Measurements from ENCODE around the gene ARHGAP42. TPM values are rescaled to one million over a fixed set of nuclear protein-coding genes. Genes with fewer than 3 reads are reported as not detected.

The ARHGAP42 gene
- total RNA-seq, 1 experiment from 2014 or later, result 11.4 TPM

GRCh38 chr11:100831929-100832494 lies 144.9 kb downstream of the ARHGAP42 start:
- DNase-seq (ENCODE audit: low read depth), result peak; percentile 60

GRCh38 chr11:100832829-100833228 lies 145.7 kb downstream of the ARHGAP42 start:
- no peak for DNase-seq (ENCODE audit: low read depth)

GRCh38 chr11:100833276-100833675 lies 146.2 kb downstream of the ARHGAP42 start:
- no peak for DNase-seq (ENCODE audit: low read depth)

GRCh38 chr11:100835854-100836253 lies 148.8 kb downstream of the ARHGAP42 start:
- DNase-seq (ENCODE audit: low read depth), result no peak

- DNase-seq (ENCODE audit: low read depth), result no peak
Measured at GRCh38 chr11:100837311-100837710, 150.2 kb downstream of the ARHGAP42 start.

GRCh38 chr11:100841711-100842407 lies 154.8 kb downstream of the ARHGAP42 start:
- DNase-seq (ENCODE audit: low read depth), result no peak

GRCh38 chr11:100847696-100848216 lies 160.7 kb downstream of the ARHGAP42 start:
- no peak for DNase-seq (ENCODE audit: low read depth)

GRCh38 chr11:100849009-100849900 lies 162.2 kb downstream of the ARHGAP42 start:
- peak; percentile 92 for DNase-seq (ENCODE audit: low read depth)

GRCh38 chr11:100849901-100850235 lies 162.8 kb downstream of the ARHGAP42 start:
- DNase-seq (ENCODE audit: low read depth), result no peak

- DNase-seq (ENCODE audit: low read depth), result no peak
Measured at GRCh38 chr11:100851147-100851546, 164.1 kb downstream of the ARHGAP42 start.

- DNase-seq (ENCODE audit: low read depth), result no peak
Measured at GRCh38 chr11:100851584-100852152, 164.6 kb downstream of the ARHGAP42 start.

- peak; percentile 55 for DNase-seq (ENCODE audit: low read depth)
Measured at GRCh38 chr11:100855466-100856067, 168.5 kb downstream of the ARHGAP42 start.

- DNase-seq (ENCODE audit: low read depth), result no peak
Measured at GRCh38 chr11:100857236-100858005, 170.3 kb downstream of the ARHGAP42 start.

GRCh38 chr11:100860318-100861155 lies 173.4 kb downstream of the ARHGAP42 start:
- no peak for DNase-seq (ENCODE audit: low read depth)

GRCh38 chr11:100861212-100861611 lies 174.1 kb downstream of the ARHGAP42 start:
- peak; percentile 70 for DNase-seq (ENCODE audit: low read depth)

- peak; percentile 92 for DNase-seq (ENCODE audit: low read depth)
Measured at GRCh38 chr11:100863080-100863581, 176.0 kb downstream of the ARHGAP42 start.

GRCh38 chr11:100865443-100866065 lies 178.5 kb downstream of the ARHGAP42 start:
- DNase-seq (ENCODE audit: low read depth), result no peak

- DNase-seq (ENCODE audit: low read depth), result no peak
Measured at GRCh38 chr11:100866453-100866852, 179.4 kb downstream of the ARHGAP42 start.

GRCh38 chr11:100867606-100868005 lies 180.5 kb downstream of the ARHGAP42 start:
- DNase-seq (ENCODE audit: low read depth), result no peak

Data from RPMI7951 (cell line).